IgD-negative memory B cell (primary cell): ENCODE measurements around the gene IFITM1. TPM values are rescaled to one million over a fixed set of nuclear protein-coding genes. Genes with fewer than 3 reads are reported as not detected.
"Not testable (repeated sequence)": the region's sequence is repeated elsewhere in the genome, so short reads cannot be mapped to it uniquely, and the experiment has no call there.

Source experiments
- H3K27ac Mint-ChIP-seq, 3 donors: one replicate each; pipeline ENCODE4 v1.8.0; 2020 to 2022; ENCODE audit warnings: mild to moderate bottlenecking in 3 of 3, mixed read lengths in 3 of 3, moderate library complexity in 1 of 3
- H3K27me3 Mint-ChIP-seq: one replicate; pipeline ENCODE4 v1.8.0; 2021; ENCODE audit warnings: mixed read lengths
- H3K36me3 Mint-ChIP-seq: one replicate; pipeline ENCODE4 v1.8.0; 2020; ENCODE audit warnings: mild to moderate bottlenecking, mixed read lengths
- H3K4me1 Mint-ChIP-seq, 3 donors: one replicate each; pipeline ENCODE4 v1.8.0; 2020 to 2022; ENCODE audit warnings: mixed read lengths in 3 of 3, mild to moderate bottlenecking in 1 of 3
- H3K4me3 Mint-ChIP-seq, 4 donors: one replicate each; pipeline ENCODE4 v1.8.0; 2020 to 2022; ENCODE audit warnings: mild to moderate bottlenecking in 4 of 4, mixed read lengths in 4 of 4, moderate library complexity in 3 of 4
- H3K9me3 Mint-ChIP-seq, 3 donors: one replicate each; pipeline ENCODE4 v1.8.0; 2020 to 2021; ENCODE audit warnings: mixed read lengths in 3 of 3, mild to moderate bottlenecking in 1 of 3
- polyA plus RNA-seq: library from polyadenylated mRNA; unstranded; fragments of 300-500 nt; fragmentation: Illumina TruSeq; gene quantifications from one replicate; pipeline ENCODE4 v1.2.3, GENCODE V29; 2021

The IFITM1 gene
- polyA plus RNA-seq = 233 TPM

DNA sequence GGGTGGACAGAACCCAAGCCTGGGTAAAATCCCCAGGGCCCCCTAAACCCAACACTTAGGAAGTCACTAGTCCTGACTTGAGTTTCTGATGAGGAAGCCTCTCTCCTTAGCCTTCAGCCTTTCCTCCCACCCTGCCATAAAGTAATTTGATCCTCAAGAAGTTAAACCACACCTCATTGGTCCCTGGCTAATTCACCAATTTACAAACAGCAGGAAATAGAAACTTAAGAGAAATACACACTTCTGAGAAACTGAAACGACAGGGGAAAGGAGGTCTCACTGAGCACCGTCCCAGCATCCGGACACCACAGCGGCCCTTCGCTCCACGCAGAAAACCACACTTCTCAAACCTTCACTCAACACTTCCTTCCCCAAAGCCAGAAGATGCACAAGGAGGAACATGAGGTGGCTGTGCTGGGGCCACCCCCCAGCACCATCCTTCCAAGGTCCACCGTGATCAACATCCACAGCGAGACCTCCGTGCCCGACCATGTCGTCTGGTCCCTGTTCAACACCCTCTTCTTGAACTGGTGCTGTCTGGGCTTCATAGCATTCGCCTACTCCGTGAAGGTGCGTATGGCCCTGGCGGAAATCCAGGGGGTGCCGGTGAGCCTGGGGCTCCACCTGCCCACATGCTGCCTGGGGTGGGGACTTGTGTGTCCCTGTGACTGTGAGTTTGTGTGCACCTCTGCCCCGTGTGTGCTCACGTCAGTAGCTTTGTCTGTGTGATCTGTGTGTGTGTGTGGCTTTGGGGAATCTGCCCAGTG is at the start of gene IFITM1:
Gene IFITM1 (plus strand): TSS at position 254 of the 767 bp plus-strand sequence. CDS start 131 bp downstream, at position 385.
- peaks cover 2% of the 10 kb centered on the region for H3K27me3 Mint-ChIP-seq
- H3K27ac Mint-ChIP-seq = peak within 1 kb of the TSS; percentile 73 to 96 (median 92)
- peaks cover 29 to 40% (median 33%) of the 10 kb centered on the region in 3 donors for H3K4me1 Mint-ChIP-seq
- H3K4me3 Mint-ChIP-seq = peak within 1 kb of the TSS; percentile 90 to 94 (median 93)
- no peaks in the 10 kb centered on the region for H3K9me3 Mint-ChIP-seq
- H3K36me3 Mint-ChIP-seq = no peaks in the 10 kb centered on the region

DNA sequence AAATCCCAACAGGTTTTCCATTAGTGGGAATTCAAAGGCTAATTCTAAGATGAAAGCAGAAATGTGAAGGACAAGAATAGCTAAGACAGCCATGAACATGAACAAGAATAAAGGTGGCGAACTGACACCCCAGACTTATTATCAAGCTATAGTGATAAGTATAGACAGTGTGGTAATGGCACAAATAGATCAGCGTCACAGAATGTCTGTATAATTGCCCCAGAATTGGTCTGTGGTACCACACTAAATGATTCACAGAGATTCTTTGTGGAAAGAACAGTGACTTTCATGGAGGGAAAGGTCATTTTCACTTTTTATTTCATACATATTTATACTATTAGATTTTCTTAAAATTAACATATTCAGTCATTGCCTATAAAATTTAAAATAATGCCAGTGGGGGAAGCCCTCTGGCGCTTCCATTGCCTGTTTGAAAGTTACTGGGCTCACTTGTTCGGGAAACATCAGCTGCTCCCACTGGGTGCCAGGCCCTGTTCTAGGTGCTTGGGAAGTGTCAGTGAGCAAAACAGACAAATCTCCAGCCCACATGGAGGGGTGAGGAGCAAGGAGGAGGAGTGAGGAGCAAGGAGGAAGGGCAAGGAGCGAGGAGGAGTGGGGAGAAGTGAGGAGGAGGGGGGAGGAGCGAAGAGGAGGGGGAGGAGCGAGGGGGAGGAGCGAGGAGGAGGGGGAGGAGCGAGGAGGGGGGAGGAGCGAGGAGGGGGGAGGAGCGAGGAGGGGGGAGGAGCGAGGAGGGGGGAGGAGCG is 47.0 kb upstream of the IFITM1 start:
- peaks cover 0 to 2% (median 0%) of the 10 kb centered on the region in 3 donors for H3K9me3 Mint-ChIP-seq
- H3K27ac Mint-ChIP-seq = peak overlapping the region; percentile 46 to 96 (median 95)
- peak overlapping the region in 3 of 4 donors; percentile 67 to 74 (median 74) for H3K4me3 Mint-ChIP-seq
- no peaks in the 10 kb centered on the region for H3K36me3 Mint-ChIP-seq
- H3K27me3 Mint-ChIP-seq = no peaks in the 10 kb centered on the region
- peaks cover 9 to 12% (median 11%) of the 10 kb centered on the region in 3 donors for H3K4me1 Mint-ChIP-seq

DNA sequence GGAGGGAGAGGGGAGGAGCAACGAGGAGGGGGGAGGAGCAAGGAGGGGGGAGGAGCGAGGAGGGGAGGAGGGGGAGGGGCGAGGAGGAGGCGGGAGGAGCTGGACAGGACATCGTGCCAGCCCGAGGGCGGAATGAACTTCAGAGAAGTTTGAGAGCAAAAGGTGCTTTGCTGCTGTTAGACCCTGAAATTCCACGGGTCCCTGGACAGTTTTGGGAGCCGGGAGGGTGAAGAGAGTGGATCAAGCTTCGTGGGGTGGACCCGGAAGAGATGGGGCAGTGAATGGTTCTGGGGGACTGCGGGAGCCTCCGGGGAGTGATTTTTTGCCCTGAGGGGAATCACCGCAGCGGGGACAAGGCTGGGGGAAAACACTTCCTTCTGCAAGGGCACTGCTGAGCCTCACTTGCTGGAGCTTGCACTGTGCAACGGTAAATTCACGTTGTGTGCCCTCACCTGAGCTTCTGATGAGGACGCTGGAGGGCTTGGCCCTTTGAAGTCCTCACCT is 46.3 kb upstream of the IFITM1 start:
- H3K27me3 Mint-ChIP-seq = no peaks in the 10 kb centered on the region
- H3K9me3 Mint-ChIP-seq = no peaks in the 10 kb centered on the region
- H3K27ac Mint-ChIP-seq = peak overlapping the region; percentile 95 to 98 (median 96)
- peak overlapping the region; percentile 88 to 97 (median 92) for H3K4me3 Mint-ChIP-seq
- no peaks in the 10 kb centered on the region for H3K36me3 Mint-ChIP-seq
- H3K4me1 Mint-ChIP-seq = peaks cover 9 to 12% (median 12%) of the 10 kb centered on the region in 3 donors

DNA sequence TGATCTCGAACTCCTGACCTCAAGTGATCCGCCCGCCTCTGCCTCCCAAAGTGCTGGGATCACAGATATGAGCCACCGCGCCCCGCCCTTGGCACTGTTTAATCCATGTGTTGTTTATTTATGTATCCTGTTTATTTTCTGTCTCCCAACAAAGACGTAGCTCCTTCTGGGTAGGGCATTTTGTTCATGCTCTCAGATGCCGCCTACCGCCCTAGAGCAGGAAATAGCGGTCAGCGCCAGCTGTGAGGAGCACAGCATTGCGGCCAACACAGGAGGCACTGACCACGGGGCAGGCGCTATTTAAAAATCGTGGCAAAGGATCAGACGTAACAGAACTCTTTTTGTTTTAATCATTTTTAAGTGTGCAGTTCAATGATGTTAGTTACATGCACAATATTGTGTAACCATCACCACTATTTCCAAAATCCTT is 45.1 kb upstream of the IFITM1 start:
- H3K27ac Mint-ChIP-seq = peak overlapping the region; percentile 95 to 98 (median 96)
- not testable (repeated sequence) for H3K27me3 Mint-ChIP-seq
- H3K4me3 Mint-ChIP-seq = peak overlapping the region; percentile 88 to 97 (median 92)

DNA sequence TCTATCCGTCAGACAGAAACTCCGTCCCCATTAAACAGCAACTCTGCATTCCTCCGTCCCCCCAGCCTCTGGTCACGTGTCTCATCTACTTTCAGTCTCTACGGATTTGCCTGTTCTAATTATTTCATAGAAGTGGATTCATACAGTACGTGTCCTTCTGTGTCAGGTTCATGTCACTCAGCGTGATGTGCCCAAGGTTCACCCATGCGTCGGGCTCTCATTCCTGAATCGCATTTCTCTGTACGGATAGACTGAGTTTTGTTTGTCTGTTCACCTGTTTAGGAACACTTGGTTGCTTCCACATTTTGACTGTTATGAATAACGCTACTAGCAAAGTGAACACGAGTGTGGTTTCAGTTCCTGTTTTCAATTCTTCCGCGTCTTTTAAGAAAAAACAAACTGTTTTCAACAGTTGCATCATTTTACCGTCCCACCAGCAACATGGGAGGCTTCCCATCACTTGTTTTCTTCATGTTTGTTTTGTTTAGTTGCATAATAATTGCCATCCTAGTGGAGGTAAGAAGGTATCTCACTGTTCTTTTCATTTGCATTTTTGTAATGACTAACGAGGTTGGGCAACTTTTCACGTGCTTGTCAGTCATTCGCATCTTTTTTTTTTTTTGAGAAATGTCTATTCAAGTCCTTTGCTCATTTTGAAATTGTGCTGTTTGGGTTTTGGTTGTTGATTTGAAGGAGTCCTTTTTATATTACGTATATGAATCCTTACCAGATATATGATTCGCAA is 44.5 kb upstream of the IFITM1 start:
- Mint-ChIP-seq H3K9me3 (no peaks in the 10 kb centered on the region), H3K36me3 (no peaks in the 10 kb centered on the region), H3K4me1 (peaks cover 9 to 15% (median 12%) of the 10 kb centered on the region in 3 donors), H3K27ac (peak overlapping the region; percentile 95 to 98 (median 96)), H3K4me3 (peak overlapping the region; percentile 88 to 97 (median 92)), H3K27me3 (no peaks in the 10 kb centered on the region)

More for the DNA sequence above, 45.1 kb upstream of the IFITM1 start:
- H3K4me1 Mint-ChIP-seq = peaks cover 9 to 12% (median 12%) of the 10 kb centered on the region in 3 donors
- not testable (repeated sequence) for H3K36me3 Mint-ChIP-seq, H3K9me3 Mint-ChIP-seq

DNA sequence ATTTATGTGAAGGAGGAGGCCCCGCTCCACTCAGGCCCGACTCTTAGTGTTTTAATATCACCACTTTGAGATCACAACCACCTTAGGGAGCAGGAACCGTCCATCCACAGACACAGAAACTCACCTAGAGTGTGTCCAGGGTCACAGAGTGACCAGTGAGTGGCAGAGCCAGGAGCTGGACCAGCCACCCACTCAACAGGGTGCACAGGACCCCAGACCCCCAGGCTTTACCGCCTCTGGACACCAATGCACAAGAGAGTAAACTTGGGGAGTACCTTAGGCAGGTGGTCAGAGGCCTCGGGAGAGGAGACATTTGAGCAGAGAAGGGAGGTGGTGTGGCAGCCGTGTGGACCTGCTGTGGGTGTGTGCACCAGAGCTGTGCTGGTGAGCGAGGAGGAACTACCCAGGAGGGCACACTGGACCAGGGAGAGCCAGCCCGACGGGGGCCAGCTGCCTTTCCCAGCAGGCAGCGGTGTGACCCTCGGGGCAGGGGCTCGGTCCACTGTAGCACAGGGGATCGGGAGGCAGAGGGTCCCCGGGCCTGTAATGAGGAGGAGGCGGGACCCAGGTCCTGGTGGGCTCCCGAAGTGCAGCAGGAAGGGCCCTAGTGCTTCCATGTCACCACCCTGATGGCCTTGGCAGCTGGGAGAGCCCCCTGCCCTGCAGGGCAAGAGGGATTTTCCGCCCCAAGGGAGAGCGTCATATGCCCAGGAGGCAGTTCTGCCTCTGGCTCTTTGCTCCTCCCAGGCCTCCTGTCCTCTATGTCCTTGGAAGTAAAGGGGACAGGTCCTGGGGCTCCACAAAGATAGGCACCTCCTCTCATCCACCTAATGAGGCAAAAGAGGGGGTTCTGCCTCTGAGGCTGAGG is 43.2 kb upstream of the IFITM1 start:
- Mint-ChIP-seq H3K27me3 (no peaks in the 10 kb centered on the region), H3K27ac (peak overlapping the region in 1 of 3 donors; percentile 98), H3K9me3 (no peaks in the 10 kb centered on the region), H3K36me3 (no peaks in the 10 kb centered on the region), H3K4me3 (peak overlapping the region in 1 of 4 donors; percentile 14), H3K4me1 (peaks cover 14 to 24% (median 20%) of the 10 kb centered on the region in 3 donors)

DNA sequence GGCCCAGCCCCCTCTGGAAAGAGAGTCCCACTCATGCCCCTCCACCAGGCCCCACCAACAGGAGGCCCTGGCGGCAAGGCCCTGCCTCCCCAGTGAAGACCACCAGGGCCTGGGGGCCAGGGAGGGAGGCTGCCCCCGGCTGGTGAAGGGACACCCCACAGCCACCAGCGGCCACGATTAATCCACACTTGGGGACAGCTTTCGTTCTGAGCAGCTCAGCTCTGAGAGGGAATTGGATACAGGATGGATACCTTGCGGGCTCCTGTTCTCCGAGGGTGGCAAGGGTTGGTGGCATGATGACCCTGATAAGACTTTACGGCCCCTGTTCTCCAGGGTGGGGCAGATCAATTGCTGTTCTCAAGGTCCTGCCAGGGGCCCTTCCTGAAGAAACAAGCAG is 42.5 kb upstream of the IFITM1 start:
- no peaks in the 10 kb centered on the region for H3K36me3 Mint-ChIP-seq
- no peak overlapping the region for H3K4me3 Mint-ChIP-seq
- H3K4me1 Mint-ChIP-seq = peaks cover 14 to 24% (median 22%) of the 10 kb centered on the region in 3 donors
- peak overlapping the region in 1 of 3 donors; percentile 94 for H3K27ac Mint-ChIP-seq
- no peaks in the 10 kb centered on the region for H3K9me3 Mint-ChIP-seq
- H3K27me3 Mint-ChIP-seq = no peaks in the 10 kb centered on the region

DNA sequence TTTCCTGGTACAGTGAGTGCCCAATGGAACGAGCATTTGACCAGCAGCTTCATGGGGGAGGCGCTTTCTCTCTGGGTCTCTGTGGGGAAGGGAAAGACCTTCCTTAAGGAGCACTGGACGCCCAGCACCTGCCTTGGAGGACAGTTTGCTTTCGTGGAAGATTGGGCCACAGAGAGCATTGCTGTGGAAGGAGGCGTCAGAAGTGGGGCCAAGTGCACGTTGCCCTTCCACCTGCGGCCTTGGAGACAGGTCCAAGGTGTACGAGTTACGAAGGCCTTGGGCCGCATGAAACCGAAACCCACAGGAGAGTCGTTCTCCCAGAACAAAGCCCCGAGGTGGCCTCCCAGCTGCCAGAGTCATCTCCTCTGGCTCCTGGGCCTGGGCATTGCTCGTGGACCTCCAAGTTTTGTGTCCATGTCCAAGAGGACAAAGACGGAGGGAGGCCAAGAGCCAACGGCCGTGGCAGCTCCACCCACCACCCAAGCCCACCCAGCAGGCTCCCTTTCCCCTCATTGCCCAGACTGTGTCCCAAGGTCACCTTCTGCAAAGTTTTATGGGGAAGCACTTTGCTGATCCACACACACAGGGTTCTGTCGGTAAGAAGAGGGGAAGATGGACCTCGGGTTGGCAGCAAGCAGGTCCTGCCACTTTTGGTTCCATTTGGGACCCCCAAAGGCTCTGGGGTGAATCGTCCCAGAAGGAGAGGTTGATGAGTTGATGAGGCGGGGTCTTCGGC is 41.5 kb upstream of the IFITM1 start:
- Mint-ChIP-seq H3K27ac (peak overlapping the region in 1 of 3 donors; percentile 94), H3K27me3 (no peaks in the 10 kb centered on the region), H3K4me1 (peaks cover 21 to 24% (median 22%) of the 10 kb centered on the region in 3 donors), H3K9me3 (no peaks in the 10 kb centered on the region), H3K4me3 (no peak overlapping the region), H3K36me3 (no peaks in the 10 kb centered on the region)

DNA sequence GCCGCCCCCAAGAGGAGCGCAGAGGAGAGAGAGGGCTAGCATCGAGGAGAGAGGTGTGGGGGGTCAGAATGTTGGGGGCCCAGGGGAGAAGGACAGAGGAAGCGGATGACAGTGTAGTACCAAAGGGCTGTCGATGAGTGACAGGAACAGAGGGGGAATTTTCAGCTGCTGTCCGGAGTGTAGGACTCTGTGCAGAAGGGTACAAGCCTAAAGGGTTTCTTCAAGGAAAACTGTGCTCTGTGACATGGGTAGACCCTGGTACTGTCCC is 41.0 kb upstream of the IFITM1 start:
- no peaks in the 10 kb centered on the region for H3K9me3 Mint-ChIP-seq
- no peaks in the 10 kb centered on the region for H3K27me3 Mint-ChIP-seq
- H3K27ac Mint-ChIP-seq = no peak overlapping the region
- H3K4me1 Mint-ChIP-seq = peaks cover 21 to 24% (median 23%) of the 10 kb centered on the region in 3 donors
- no peak overlapping the region for H3K4me3 Mint-ChIP-seq
- no peaks in the 10 kb centered on the region for H3K36me3 Mint-ChIP-seq

DNA sequence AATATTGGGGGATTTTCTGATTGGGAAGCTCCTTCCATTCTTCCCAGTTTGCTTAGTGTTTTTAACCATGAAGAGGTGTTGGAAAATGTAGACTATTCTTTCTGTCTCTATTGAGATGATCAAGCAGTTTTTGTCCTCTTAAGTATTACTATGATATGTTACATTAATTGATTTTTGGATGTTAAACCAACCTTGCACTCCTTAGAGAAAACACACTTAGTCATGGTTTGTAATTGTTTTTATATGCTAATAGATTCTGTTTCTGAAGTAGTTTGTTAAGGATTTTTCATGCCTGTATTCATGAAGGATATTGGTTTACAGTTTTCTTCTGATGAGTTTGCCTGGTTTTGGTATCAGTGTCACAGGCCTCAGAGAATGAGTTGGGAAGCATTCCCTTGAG is 37.6 kb upstream of the IFITM1 start:
- H3K4me1 Mint-ChIP-seq = peaks cover 12 to 19% (median 16%) of the 10 kb centered on the region in 3 donors
- peaks cover 1% of the 10 kb centered on the region for H3K36me3 Mint-ChIP-seq
- H3K27me3 Mint-ChIP-seq = peaks cover 5% of the 10 kb centered on the region
- peak overlapping the region in 2 of 4 donors; percentile 22 to 62 for H3K4me3 Mint-ChIP-seq
- H3K27ac Mint-ChIP-seq = peak overlapping the region in 1 of 3 donors; percentile 57
- H3K9me3 Mint-ChIP-seq = no peaks in the 10 kb centered on the region

DNA sequence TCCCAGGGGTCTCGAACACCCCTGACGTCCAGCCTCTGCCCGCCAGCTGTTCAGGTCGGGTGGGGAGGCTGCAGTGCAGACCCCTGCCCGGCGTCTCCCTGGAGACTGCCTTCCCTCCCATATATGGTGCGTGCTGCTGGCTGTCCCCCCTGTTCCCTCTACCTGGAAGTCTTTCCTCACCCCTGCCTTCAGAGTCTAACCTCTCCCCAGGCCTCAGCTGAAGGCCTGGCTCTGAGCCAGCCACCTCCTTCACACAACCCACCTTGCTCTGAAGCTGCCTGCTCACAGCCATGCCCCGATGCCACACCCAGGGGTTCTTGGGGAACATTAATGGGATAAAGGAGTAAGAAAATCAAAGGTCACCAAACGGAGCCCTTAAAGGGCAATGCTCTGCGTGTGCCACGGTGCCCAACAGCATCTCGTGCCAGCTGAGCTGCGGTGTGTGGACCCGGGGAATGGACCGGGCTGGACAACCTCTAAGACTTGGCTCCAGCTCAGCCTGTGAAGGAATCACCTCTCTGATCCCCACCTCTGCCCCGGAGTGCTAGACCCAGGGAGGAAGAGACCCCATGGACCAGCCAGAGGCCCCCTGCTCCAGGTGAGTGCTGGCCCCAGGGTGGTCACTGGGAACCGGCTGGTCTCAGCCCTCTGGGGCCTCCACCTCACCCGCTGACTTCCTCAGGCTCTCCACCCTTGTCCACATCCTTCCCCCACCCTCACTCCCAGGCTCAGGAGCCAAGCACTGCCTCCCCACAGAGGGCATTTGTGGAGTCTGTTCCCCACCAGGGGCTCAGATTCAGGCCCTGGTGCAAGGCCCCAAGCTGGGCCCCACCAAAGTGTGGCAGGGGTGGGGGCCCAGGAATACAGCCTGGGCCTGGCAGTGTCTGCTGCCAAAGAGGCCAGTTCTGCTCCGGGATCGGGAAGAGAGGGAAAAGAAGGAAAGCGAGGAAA is 35.6 kb upstream of the IFITM1 start, which contains the start of gene NLRP6:
Gene NLRP6 (plus strand): TSS at position 407 of the 951 bp plus-strand sequence. CDS start 163 bp downstream, at position 570.
- Mint-ChIP-seq H3K4me1 (peaks cover 16 to 26% (median 24%) of the 10 kb centered on the region in 3 donors), H3K36me3 (peaks cover 1% of the 10 kb centered on the region), H3K27me3 (peaks cover 16% of the 10 kb centered on the region), H3K9me3 (no peaks in the 10 kb centered on the region), H3K27ac (peak within 1 kb of the TSS in 2 of 3 donors; percentile 29 to 76), H3K4me3 (peak within 1 kb of the TSS in 3 of 4 donors; percentile 48 to 84 (median 55))
